Stimulated activated CD8-positive, alpha-beta memory T cell treated with anti-CD3 and anti-CD28 coated beads, Interleukin-7, amount 100 ng/mL, for 48 hours (primary cell): ENCODE results near the gene SLC44A3.

Experiments used
- DNase-seq, 2 donors: peaks; one replicate each; pipeline ENCODE4 v3.0.0-alpha.2; 2020; ENCODE audit warnings: low read depth in 1 of 2; ENCODE audit errors: extremely low read depth in 1 of 2

SLC44A3 gene

GRCh38 chr1:94799206-94799605, 21.0 kb upstream of the SLC44A3 start:
- DNase-seq, result no peak

- no peak for DNase-seq
Observed at GRCh38 chr1:94801919-94802546, 18.1 kb upstream of the SLC44A3 start.

- DNase-seq, result no peak
Observed at GRCh38 chr1:94803106-94803505, 17.1 kb upstream of the SLC44A3 start.

GRCh38 chr1:94803517-94804441, 16.4 kb upstream of the SLC44A3 start:
- DNase-seq, result no peak

GRCh38 chr1:94804442-94804837, 15.7 kb upstream of the SLC44A3 start:
- DNase-seq, result no peak

- no peak for DNase-seq
Observed at GRCh38 chr1:94805912-94806311, 14.2 kb upstream of the SLC44A3 start.

- DNase-seq, result no peak
Observed at GRCh38 chr1:94806441-94806871, 13.7 kb upstream of the SLC44A3 start.

- no peak for DNase-seq
Observed at GRCh38 chr1:94807742-94808491, 12.2 kb upstream of the SLC44A3 start.

- no peak for DNase-seq
Observed at GRCh38 chr1:94808669-94809068, 11.5 kb upstream of the SLC44A3 start.

- no peak for DNase-seq
Observed at GRCh38 chr1:94812985-94813384, 7.2 kb upstream of the SLC44A3 start.

GRCh38 chr1:94816030-94816429, 4.1 kb upstream of the SLC44A3 start:
- DNase-seq, result no peak

- DNase-seq, result no peak
Observed at GRCh38 chr1:94817712-94818111, 2.4 kb upstream of the SLC44A3 start.

- no peak for DNase-seq
Observed at GRCh38 chr1:94819238-94819944, 766 bp upstream of the SLC44A3 start.

GRCh38 chr1:94820936-94821335, 779 bp downstream of the SLC44A3 start:
- DNase-seq, result no peak

GRCh38 chr1:94821636-94822305, 1.6 kb downstream of the SLC44A3 start:
- no peak for DNase-seq

- no peak for DNase-seq
Observed at GRCh38 chr1:94823116-94823515, 3.0 kb downstream of the SLC44A3 start.

- no peak for DNase-seq
Observed at GRCh38 chr1:94825936-94826335, 5.8 kb downstream of the SLC44A3 start.

- DNase-seq, result no peak
Observed at GRCh38 chr1:94827434-94827833, 7.3 kb downstream of the SLC44A3 start.

- no peak for DNase-seq
Observed at GRCh38 chr1:94828251-94828650, 8.1 kb downstream of the SLC44A3 start.

GRCh38 chr1:94831641-94832040, 11.5 kb downstream of the SLC44A3 start:
- DNase-seq, result no peak
